PFSK-1 (cell line): ENCODE results near the gene CXCL9.

Experiments
- FOXP2 ChIP-seq: optimal IDR thresholded peaks from 2 replicates; pipeline ENCODE3; 2011; ENCODE audit warnings: borderline replicate concordance, control low read depth, inconsistent platforms; ENCODE audit not compliant: insufficient read depth; ENCODE audit errors: extremely low read length, extremely low read depth
- POLR2AphosphoS5 ChIP-seq: IDR thresholded peaks from 2 replicates; pipeline ENCODE4 v1.6.1; 2012; ENCODE audit warnings: low read depth, mild to moderate bottlenecking, control low read depth, low read length, moderate library complexity
- REST ChIP-seq, 2 experiments: IDR thresholded peaks; 2 replicates each; pipeline versions ENCODE4 v1.6.1 to v1.8.0; 2011 to 2012; ENCODE audit warnings: low read depth in 2 of 2, low read length in 2 of 2, control low read depth in 1 of 2, inconsistent platforms in 1 of 2, mild to moderate bottlenecking in 1 of 2, moderate library complexity in 1 of 2; ENCODE audit not compliant: insufficient read depth in 1 of 2
- SIN3A ChIP-seq: IDR thresholded peaks from 2 replicates; pipeline ENCODE4 v1.6.1; 2012; ENCODE audit warnings: mild to moderate bottlenecking, low read length, moderate library complexity, borderline replicate concordance; ENCODE audit not compliant: insufficient read depth
- TAF1 ChIP-seq: IDR thresholded peaks from 2 replicates; pipeline ENCODE4 v1.6.1; 2012; ENCODE audit warnings: low read length, control low read depth, borderline replicate concordance; ENCODE audit not compliant: insufficient read depth

CXCL9 gene

GRCh38 chr4:76023389-76023788 is 16.1 kb upstream of the CXCL9 start, which contains the start of gene CXCL10:
CXCL10 (minus strand) TSS chr4:76023497; CDS start chr4:76023431, 66 bp downstream.
- TF ChIP-seq TAF1 (no peak), POLR2AphosphoS5 (no peak), FOXP2 (no peak), SIN3A (no peak), REST (IDR thresholded peaks at IDR 0.05; ENCODE audit: insufficient read depth in 1 of 2, low read depth in 2 of 2, low read length in 2 of 2) (no peak)

GRCh38 chr4:76022677-76023076 is 15.4 kb upstream of the CXCL9 start:
- TF ChIP-seq TAF1: no peak

GRCh38 chr4:76022031-76022430 is 14.7 kb upstream of the CXCL9 start:
- no peak for TF ChIP-seq REST (IDR thresholded peaks at IDR 0.05; ENCODE audit: insufficient read depth in 1 of 2, low read depth in 2 of 2, low read length in 2 of 2)
- no peak for TF ChIP-seq SIN3A
- TF ChIP-seq POLR2AphosphoS5: no peak
- no peak for TF ChIP-seq FOXP2
- TF ChIP-seq TAF1: no peak

GRCh38 chr4:76017056-76017686 is 9.9 kb upstream of the CXCL9 start:
- TF ChIP-seq REST (IDR thresholded peaks at IDR 0.05; ENCODE audit: insufficient read depth in 1 of 2, low read depth in 2 of 2, low read length in 2 of 2): no peak
- no peak for TF ChIP-seq POLR2AphosphoS5
- no peak for TF ChIP-seq TAF1
- TF ChIP-seq FOXP2: no peak
- TF ChIP-seq SIN3A: no peak

- no peak for TF ChIP-seq REST (IDR thresholded peaks at IDR 0.05; ENCODE audit: insufficient read depth in 1 of 2, low read depth in 2 of 2, low read length in 2 of 2)
- no peak for TF ChIP-seq POLR2AphosphoS5
- no peak for TF ChIP-seq SIN3A
- no peak for TF ChIP-seq TAF1
- no peak for TF ChIP-seq FOXP2
Observed at GRCh38 chr4:76016393-76016792, 9.1 kb upstream of the CXCL9 start.

GRCh38 chr4:76013540-76013939 is 6.2 kb upstream of the CXCL9 start:
- no peak for TF ChIP-seq POLR2AphosphoS5
